K562 (cell line): ENCODE measurements around the gene SNX33. TPM values are rescaled to one million over a fixed set of nuclear protein-coding genes. Genes with fewer than 3 reads are reported as not detected.

Experiments used
- CBX1 ChIP-seq: sonication (generic); IDR thresholded peaks from 2 replicates; pipeline ENCODE4 v1.6.1; 2016; ENCODE audit warnings: antibody characterized with exemption, low read depth, mild to moderate bottlenecking
- EZH2 ChIP-seq: IDR thresholded peaks from 2 replicates; pipeline ENCODE4 v1.6.1; 2012; ENCODE audit warnings: low read depth, mild to moderate bottlenecking, inconsistent platforms, low read length, borderline replicate concordance
- HMGN3 ChIP-seq: IDR thresholded peaks from 2 replicates; pipeline ENCODE4 v1.6.1; 2011; ENCODE audit warnings: borderline replicate concordance, low read depth, mild to moderate bottlenecking, mixed read lengths, low read length; ENCODE audit not compliant: insufficient read length; ENCODE audit errors: extremely low read depth
- NEUROD1 ChIP-seq: fragments of 150-350 bp; IDR thresholded peaks from 2 replicates; pipeline ENCODE4 v1.6.1; 2014; ENCODE audit warnings: borderline replicate concordance, low read length, low read depth; ENCODE audit not compliant: partially characterized antibody
- NR2C1 ChIP-seq, 2 experiments: fragments of 450-650 bp; IDR thresholded peaks; 2 replicates each; pipeline ENCODE4 v1.6.1; 2017; ENCODE audit warnings: mild to moderate bottlenecking in 2 of 2, antibody characterized with exemption in 1 of 2, inconsistent platforms in 1 of 2, missing compliant biosample characterization in 1 of 2, missing genetic modification characterization in 1 of 2
- PCBP1 ChIP-seq: fragments of 200-400 bp; formaldehyde crosslinking; IDR thresholded peaks from 2 replicates; pipeline ENCODE4 v1.6.1; 2018; ENCODE audit warnings: mild to moderate bottlenecking, low read depth, low read length; ENCODE audit not compliant: poor library complexity, severe bottlenecking
- POLR2H ChIP-seq: IDR thresholded peaks from 2 replicates; pipeline ENCODE4 v1.6.1; 2016; ENCODE audit warnings: missing genetic modification characterization, low read depth, mild to moderate bottlenecking, control low read depth, missing compliant biosample characterization, moderate library complexity
- THAP12 ChIP-seq: fragments of 250-450 bp; sonication (Bioruptor Pico); IDR thresholded peaks from 2 replicates; pipeline ENCODE4 v1.9.0; 2021; ENCODE audit warnings: mild to moderate bottlenecking, inconsistent platforms
- XRCC5 ChIP-seq: fragments of 200-400 bp; formaldehyde crosslinking; IDR thresholded peaks from 2 replicates; pipeline ENCODE4 v1.6.1; 2017; ENCODE audit warnings: low read depth, mild to moderate bottlenecking, low read length
- YY1 ChIP-seq, 3 experiments: IDR thresholded peaks; 2 replicates each; pipeline ENCODE4 v1.6.1; 2011; ENCODE audit warnings: low read length in 2 of 3, mild to moderate bottlenecking in 2 of 3, moderate library complexity in 2 of 3, borderline replicate concordance in 1 of 3, control low read depth in 1 of 3, low read depth in 1 of 3; ENCODE audit not compliant: insufficient read depth in 3 of 3, insufficient replicate concordance in 2 of 3, control insufficient read depth in 1 of 3, insufficient read length in 1 of 3; ENCODE audit errors: extremely low read depth in 1 of 3
- ZNF124 ChIP-seq: sonication (generic); formaldehyde crosslinking; IDR thresholded peaks from 2 replicates; pipeline ENCODE4 v1.8.1; 2022; ENCODE audit warnings: missing genetic modification reagents
- ZNF197 ChIP-seq: fragments of 200-800 bp; sonication (Bioruptor generic); IDR thresholded peaks from 2 replicates; pipeline ENCODE4 v1.6.1; 2016; ENCODE audit warnings: low read depth, missing genetic modification characterization, missing compliant biosample characterization
- ZNF668 ChIP-seq: fragments of 250-450 bp; sonication (Bioruptor Pico); IDR thresholded peaks from 2 replicates; pipeline ENCODE4 v1.8.0; 2022; ENCODE audit warnings: mild to moderate bottlenecking, inconsistent platforms
- polyA plus RNA-seq, 8 experiments: library from polyadenylated mRNA; depleted of rRNA in 4 of 8; stranded (reverse) in 5 of 8; unstranded in 3 of 8; fragments of >200 nt; fragmentation: Nextera tagmentation in 2 of 8; fragmentation: Illumina TruSeq in 1 of 8; extraction: Ambion mirVana in 2 of 8; extraction: Trizol in 1 of 8; gene quantifications; 2 replicates each; pipeline versions ENCODE4 v1.2.1 to v1.2.3, GENCODE V29; 2011 to 2014; ENCODE audit warnings: inconsistent platforms in 1 of 8, missing spikeins in 1 of 8
- total RNA-seq, 7 experiments: library from RNA; depleted of rRNA in 6 of 7; stranded (reverse); fragments of >200 nt in 6 of 7; fragmentation: Illumina TruSeq in 2 of 7; extraction: Trizol in 2 of 7; gene quantifications; 2 replicates each; pipeline versions ENCODE4 v1.2.1 to v1.2.3, GENCODE V29; 2011 to 2021; ENCODE audit warnings: low replicate concordance in 1 of 7
- TF ChIP-seq, protein P1 (sequence below): sonication (generic); formaldehyde crosslinking; IDR thresholded peaks from 2 replicates; pipeline ENCODE4 v1.8.0; 2022; ENCODE audit warnings: missing genetic modification reagents, mild to moderate bottlenecking, borderline replicate concordance
- TF ChIP-seq, protein P2 (sequence below): conservative IDR thresholded peaks from 2 replicates; pipeline ENCODE4 v1.6.1; 2011; ENCODE audit warnings: low read depth, mild to moderate bottlenecking, low read length; ENCODE audit not compliant: control insufficient read depth
- TF ChIP-seq, protein P3 (sequence below): fragments of 450-650 bp; formaldehyde crosslinking; IDR thresholded peaks from 2 replicates; pipeline ENCODE4 v1.4.0; 2020; ENCODE audit warnings: mild to moderate bottlenecking, mixed read lengths

Gene SNX33
- total and polyA plus RNA-seq, 9 of the 15 experiments (the other 6 are each of a cell fraction or from before 2014, with no cell fraction given) = 1.4 to 14.1 (median 8.2) TPM

DNA sequence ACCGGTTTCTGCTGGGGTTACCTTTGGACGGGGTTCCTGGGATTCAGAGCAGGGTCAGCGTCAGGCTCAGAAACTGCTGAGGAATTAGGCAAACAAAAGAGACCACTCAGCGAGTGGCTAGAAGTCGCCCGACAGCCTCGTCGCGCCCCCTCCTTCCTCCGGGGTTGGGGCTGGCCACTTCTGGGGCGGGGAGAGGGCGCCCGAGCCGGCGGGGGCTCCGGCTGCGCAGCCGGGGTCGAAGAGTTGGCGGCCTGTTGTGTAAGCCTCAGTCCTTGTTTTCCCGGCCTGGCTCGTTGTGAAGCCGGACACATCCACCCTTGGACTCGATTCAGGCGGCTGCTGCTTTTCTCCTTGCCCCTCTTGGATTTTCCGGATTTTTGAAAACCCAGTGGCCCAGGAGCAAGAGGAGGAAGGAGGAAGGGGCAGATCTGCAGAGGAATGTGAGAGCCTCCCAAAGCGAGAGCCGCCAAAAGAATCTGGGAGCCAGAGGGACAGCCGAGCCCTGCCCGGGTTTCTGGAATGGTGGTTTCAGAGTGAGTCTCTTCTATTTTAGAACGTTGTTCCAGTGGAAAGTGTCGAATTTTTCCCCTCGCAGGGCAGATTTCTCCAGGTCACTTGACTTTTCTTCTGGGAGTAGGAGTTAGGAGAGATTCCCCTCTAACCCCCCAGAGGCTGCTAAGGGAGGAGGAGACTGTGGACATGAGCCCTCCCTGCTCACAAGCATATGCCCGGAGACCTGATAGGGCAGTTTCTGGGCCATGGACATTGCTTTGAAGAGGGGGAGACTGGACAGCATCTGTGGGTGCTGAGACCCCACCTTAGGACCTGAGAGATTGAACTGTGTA, 666 bp downstream of the SNX33 start (continued):
- TF ChIP-seq POLR2H (tag) = no peak
- TF ChIP-seq ZNF197 = no peak
- TF ChIP-seq, protein P1, sequence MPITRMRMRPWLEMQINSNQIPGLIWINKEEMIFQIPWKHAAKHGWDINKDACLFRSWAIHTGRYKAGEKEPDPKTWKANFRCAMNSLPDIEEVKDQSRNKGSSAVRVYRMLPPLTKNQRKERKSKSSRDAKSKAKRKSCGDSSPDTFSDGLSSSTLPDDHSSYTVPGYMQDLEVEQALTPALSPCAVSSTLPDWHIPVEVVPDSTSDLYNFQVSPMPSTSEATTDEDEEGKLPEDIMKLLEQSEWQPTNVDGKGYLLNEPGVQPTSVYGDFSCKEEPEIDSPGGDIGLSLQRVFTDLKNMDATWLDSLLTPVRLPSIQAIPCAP (CRISPR knock-in tag) = no peak
- no peak for TF ChIP-seq EZH2
- TF ChIP-seq YY1 (IDR thresholded peaks at IDR 0.05; ENCODE audit: borderline replicate concordance in 1 of 3, control insufficient read depth in 1 of 3, extremely low read depth in 1 of 3, insufficient read depth in 3 of 3, insufficient read length in 1 of 3, insufficient replicate concordance in 2 of 3, low read depth in 1 of 3, low read length in 2 of 3) = peak in 1 of 3 experiments; percentile 3
- TF ChIP-seq PCBP1 = no peak
- TF ChIP-seq HMGN3 = no peak
- TF ChIP-seq ZNF668 = 0 out of 2 replicates have a peak, but pooled peaks have one; percentile 22
- TF ChIP-seq CBX1 = 0 out of 2 replicates have a peak, but pooled peaks have one; percentile 0
- TF ChIP-seq, protein P2, sequence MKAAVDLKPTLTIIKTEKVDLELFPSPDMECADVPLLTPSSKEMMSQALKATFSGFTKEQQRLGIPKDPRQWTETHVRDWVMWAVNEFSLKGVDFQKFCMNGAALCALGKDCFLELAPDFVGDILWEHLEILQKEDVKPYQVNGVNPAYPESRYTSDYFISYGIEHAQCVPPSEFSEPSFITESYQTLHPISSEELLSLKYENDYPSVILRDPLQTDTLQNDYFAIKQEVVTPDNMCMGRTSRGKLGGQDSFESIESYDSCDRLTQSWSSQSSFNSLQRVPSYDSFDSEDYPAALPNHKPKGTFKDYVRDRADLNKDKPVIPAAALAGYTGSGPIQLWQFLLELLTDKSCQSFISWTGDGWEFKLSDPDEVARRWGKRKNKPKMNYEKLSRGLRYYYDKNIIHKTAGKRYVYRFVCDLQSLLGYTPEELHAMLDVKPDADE = 0 out of 2 replicates have a peak, but pooled peaks have one; percentile 49
- no peak for TF ChIP-seq THAP12 (CRISPR knock-in tag)
- TF ChIP-seq NEUROD1 = no peak
- no peak for TF ChIP-seq NR2C1 (IDR thresholded peaks at IDR 0.05)
- TF ChIP-seq NR2C1 (tag; IDR thresholded peaks at IDR 0.05) = no peak
- no peak for TF ChIP-seq ZNF124 (CRISPR knock-in tag)
- TF ChIP-seq XRCC5 = no peak
- TF ChIP-seq, protein P3, sequence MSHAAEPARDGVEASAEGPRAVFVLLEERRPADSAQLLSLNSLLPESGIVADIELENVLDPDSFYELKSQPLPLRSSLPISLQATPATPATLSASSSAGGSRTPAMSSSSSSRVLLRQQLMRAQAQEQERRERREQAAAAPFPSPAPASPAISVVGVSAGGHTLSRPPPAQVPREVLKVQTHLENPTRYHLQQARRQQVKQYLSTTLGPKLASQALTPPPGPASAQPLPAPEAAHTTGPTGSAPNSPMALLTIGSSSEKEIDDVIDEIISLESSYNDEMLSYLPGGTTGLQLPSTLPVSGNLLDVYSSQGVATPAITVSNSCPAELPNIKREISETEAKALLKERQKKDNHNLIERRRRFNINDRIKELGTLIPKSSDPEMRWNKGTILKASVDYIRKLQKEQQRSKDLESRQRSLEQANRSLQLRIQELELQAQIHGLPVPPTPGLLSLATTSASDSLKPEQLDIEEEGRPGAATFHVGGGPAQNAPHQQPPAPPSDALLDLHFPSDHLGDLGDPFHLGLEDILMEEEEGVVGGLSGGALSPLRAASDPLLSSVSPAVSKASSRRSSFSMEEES (CRISPR knock-in tag) = no peak
